HG02588 (cell line): Measurements from ENCODE around the gene OSGEP.

Source experiments
- ATAC-seq: cut with Tn5 transposase; IDR thresholded peaks from one replicate; pipeline ENCODE4 v1.9.1; 2021; ENCODE audit warnings: mild to moderate bottlenecking, moderate library complexity; ENCODE audit not compliant: unreplicated experiment

The OSGEP gene

DNA sequence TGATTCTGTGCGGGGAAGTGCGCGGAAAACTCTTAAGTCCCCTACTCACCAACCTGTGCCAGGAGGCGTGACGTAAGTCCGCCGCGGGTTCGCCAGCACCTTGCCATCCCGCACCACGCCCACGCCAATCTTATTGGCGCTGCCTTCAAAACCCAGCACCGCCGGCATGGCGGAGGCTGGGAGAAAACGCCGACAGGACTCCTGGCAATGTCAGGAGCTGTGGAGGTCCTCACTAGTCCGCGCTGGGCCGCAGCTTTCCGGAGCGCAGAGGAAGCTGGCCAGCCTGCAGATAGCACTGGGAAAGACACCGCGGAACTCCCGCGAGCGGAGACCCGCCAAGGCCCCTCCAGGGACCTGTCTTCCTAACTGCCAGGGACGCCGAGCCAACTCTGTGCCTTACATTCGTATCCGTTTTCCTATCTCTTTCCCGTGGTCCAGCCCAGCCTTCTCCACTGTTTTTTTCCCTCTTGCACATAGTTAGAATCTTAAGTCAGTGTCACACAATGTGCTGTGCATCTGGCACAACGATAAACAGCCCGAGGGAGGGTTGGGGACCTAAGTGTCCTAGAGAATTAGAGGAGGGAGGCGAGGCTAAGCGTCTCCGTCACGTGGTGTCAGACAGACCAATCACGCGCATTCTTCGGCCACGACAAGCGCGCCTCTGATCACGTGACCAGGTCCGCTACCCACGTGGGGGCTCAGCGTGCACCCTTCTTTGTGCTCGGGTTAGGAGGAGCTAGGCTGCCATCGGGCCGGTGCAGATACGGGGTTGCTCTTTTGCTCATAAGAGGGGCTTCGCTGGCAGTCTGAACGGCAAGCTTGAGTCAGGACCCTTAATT lies at the start of gene OSGEP, which contains the start of gene APEX1:
TSS of gene OSGEP (minus strand) at position 297 of the 839 bp plus-strand sequence. CDS start at position 168, 129 bp downstream.
TSS of gene APEX1 (plus strand) at position 711 of the 839 bp plus-strand sequence. CDS start 420 bp downstream, outside the sequence.
- ATAC-seq, result peak; percentile 90

DNA sequence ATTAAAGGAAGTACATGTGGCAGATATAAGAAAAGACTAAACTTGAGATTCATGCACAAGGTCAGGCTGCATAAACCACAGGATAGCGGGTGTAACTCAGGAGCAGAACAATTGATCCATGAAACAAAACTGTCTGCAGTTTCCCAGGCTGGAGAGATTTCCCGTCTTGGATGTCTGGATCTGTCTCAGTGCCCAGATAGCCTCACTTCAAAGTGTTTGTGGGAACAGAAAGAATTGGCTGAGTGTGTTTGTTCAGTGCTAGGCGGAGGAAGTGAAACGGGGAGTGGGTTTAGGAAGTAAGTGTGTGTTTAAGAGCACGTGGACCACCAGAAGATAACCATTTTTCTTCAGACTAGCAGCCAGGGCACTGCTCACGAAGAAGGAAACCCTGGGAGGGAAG lies 49.3 kb upstream of the OSGEP start:
- ATAC-seq, result no peak

GRCh38 chr14:20501346-20501745 lies 46.7 kb upstream of the OSGEP start:
- no peak for ATAC-seq

DNA sequence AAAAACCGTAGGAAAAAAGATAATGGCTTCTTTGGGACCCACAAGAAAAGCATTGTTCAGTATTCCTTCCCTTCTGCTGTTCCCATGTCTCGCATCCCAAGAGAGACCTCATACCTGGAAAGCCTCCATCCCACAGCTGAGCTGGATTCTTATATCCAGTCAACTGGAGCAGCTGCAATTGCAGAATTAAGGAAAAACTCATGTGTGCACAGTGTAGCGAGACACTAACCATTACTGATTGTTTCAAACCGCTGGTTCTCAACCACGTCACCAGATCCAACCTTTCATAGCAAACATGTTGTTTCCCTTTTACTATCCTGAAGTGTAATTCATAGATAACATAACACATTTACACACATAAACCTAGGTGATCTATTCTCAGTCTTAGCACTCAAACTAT lies 45.3 kb upstream of the OSGEP start:
- ATAC-seq, result no peak

DNA sequence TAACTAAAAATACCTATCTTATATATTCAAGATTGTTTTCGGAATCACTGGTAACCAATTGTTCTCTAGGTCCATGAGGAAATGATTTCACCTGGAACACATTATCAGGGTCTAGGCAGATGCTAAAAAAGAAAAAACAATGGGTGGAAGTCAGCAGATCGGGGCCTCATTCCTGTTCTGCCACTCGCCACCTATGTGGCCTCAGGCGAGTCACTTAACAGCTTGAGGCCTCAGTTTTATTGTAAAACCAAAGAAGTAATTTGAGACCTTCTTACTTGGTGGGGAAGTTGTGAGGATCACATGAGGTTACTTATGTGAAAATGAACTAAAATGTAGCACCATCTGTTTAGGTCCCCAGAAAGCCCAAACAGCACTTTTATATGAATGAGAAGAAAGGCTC lies 44.5 kb upstream of the OSGEP start:
- ATAC-seq, result no peak

GRCh38 chr14:20498622-20499021 lies 44.0 kb upstream of the OSGEP start:
- no peak for ATAC-seq

DNA sequence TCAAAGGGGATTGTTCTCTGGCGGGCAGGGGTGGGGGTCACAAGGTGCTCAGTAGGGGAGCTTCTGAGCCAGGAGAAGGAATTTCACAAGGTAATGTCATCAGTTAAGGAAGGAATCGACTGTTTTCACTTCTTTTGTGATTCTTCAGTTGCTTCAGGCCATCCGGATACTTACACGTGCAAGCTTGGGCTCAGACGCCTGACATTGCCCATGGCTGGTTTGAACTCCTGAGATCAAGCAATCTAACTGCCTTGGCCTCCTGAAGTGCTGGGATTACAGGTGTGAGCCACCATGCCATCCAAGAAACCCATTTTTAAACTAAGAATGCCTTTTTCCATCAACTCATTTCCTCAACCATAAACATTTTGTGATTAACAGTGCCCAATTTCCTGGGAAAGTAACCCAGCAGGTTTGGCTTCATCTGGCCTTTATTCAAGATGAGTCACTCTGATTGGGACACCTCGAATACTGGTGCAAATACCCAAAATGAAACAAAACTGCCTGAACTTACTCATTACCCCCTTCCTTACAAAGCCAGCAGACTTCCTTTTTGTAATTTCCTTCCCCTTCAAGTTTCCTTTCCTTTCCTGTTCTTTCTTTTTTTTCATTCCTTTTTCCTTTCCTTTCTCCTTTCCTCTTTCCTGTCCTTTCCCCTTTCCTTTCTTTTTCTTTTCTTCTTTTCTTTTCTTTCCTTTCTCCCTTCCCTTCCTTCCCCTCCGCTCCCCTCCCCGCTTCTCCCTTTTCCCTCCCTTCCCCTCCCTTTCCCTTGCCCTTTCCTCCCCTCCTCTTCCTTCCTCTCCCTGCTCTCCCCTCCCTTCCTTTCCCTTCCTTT lies 40.5 kb upstream of the OSGEP start:
- ATAC-seq, result no peak

GRCh38 chr14:20493634-20494033 lies 39.0 kb upstream of the OSGEP start:
- no peak for ATAC-seq

DNA sequence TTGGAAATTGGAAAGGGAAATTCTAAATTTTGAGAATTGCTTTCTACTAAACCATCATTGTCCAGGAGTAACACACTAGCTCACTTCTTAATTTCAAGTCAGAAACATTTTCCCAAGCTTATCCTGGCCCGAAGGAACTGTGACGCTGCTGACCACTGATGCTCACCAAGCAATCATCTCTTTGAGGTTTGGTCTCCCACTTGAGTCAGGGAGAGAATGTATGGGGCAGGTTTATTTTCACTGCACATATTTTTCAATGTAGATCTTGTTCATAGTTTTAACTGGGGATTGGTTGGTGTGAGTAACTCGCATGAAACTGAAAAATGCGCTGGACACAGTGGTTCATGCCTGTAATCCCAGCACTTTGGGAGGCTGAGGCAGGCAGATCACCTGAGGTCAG lies 37.9 kb upstream of the OSGEP start:
- ATAC-seq, result no peak

GRCh38 chr14:20490563-20490962 lies 36.0 kb upstream of the OSGEP start:
- ATAC-seq, result no peak

DNA sequence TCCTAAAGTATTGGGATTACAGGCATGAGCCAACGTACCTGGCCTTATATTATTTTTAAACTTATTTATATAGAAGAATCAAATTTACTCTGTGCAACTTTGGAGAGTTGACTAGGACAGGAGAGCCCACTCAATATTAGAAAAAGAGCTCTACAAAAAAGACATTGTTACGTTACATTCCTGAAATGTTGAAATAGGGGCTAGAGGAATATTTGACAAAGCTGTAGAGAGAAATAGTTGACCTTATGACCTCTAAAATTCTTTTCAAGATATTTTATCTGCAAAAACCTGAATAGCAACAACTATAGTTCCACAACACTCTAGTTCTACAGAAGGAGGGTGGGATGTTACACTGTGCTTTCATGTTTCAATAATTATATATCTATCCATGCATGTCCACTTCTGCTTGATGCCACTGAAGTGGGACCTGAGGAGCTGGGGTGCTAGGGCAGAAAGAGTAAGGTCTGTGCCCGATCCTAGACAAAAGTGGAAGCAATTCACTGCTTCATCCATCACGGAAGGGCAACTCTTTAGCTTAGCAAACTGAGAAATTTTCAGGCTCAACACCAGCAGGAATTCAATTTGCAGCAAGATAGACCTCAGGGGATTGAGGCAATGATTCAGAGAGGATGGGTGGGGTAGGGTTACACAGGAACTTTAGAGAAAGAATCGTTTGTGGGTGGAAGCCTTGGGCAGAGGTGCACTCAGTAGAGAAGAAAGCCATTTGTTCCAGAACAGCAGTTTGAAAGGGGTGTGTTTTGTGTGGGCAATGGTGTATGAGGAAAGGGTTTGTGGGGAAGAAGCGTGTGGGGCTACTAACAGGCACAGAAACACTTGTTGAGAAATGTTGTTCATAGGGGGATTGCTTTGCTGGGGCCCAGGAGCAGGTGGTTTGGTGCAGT lies 34.7 kb upstream of the OSGEP start:
- ATAC-seq, result peak; percentile 34

- ATAC-seq, result no peak
Measured at GRCh38 chr14:20487396-20487725, 32.7 kb upstream of the OSGEP start.

GRCh38 chr14:20486684-20487395 lies 32.2 kb upstream of the OSGEP start:
- no peak for ATAC-seq

DNA sequence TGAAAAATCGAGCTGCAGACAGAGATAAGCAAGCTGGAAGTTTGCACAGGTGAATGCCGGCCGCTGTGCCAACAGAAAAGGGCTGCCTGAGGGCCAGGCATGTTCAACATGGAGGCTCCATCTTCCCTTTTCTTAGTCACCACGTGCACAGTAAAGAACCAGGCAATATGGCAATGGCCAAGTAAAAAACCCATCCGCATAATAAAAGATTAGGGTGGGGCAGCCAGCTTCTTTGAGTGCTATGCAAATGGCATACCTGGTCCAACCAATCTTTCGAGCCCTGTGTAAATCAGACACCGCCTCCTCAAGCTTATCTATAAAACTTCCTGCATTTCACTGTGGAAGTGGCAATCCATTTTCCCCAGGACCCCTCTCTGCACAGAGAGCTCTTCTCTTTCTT lies 31.3 kb upstream of the OSGEP start:
- no peak for ATAC-seq

GRCh38 chr14:20482382-20482781 lies 27.8 kb upstream of the OSGEP start:
- ATAC-seq, result no peak

DNA sequence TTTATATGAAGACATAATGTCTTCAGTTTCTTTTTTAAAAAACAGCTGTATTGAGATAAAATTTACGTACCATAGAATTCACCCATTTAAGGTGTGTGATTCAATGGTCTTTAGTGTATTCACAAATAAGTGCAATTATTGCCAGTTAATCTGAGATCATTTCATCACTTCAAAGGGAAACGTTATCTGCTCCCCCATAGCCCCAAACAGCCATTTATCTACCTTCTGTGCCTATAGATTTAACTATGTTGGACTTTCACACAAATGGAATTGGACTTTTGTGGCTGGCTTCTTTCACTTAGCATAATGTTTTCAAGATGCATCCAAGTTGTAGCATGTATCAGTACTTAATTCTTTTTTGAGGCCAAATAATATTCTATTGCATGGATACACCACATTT lies 24.3 kb upstream of the OSGEP start:
- ATAC-seq, result no peak

GRCh38 chr14:20477211-20477876 lies 22.7 kb upstream of the OSGEP start:
- no peak for ATAC-seq

DNA sequence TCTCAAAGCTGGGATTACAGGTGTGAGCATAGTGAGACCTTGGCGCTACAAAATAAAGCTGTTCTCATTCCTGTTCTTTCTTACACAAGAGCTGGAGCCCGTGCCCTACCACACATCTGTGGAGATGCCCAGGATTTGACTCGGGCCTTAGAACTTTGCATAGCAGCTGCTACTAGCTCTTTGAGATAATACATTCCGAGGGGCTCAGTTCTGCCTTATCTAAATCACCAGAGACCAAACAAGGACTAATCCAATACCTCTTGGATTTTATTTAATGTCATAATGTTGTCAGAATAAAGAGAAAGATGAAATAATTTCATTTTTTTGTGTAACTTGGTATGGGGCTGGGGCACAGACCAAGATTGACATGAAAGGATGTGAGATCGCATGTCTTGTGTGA lies 22.2 kb upstream of the OSGEP start:
- ATAC-seq, result no peak

- no peak for ATAC-seq
Measured at GRCh38 chr14:20472536-20473169, 18.0 kb upstream of the OSGEP start.

DNA sequence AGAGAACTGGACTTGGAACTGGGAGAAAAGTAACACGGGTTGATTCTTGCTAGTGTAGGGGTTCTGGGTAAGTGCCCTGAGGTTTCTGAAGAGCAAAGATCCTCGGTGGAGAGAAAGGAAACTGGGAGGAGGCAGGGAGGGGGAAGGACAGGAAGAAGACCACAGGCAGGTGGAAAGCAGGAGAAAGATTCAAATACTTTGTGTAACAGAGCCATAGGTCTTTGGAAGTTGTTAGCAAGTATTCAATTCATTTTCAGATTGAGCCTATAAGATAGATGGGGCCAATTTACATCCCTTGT lies 15.9 kb upstream of the OSGEP start:
- no peak for ATAC-seq
